ENCODE results near the gene CYP39A1. TPM values are rescaled to one million over a fixed set of nuclear protein-coding genes. Genes with fewer than 3 reads are reported as not detected.
A peak's percentile ranks its signal among the peaks of the same experiment; 100 is the strongest.

Gene CYP39A1
- polyA plus RNA-seq, 1 donor, result 3.4 TPM

DNA sequence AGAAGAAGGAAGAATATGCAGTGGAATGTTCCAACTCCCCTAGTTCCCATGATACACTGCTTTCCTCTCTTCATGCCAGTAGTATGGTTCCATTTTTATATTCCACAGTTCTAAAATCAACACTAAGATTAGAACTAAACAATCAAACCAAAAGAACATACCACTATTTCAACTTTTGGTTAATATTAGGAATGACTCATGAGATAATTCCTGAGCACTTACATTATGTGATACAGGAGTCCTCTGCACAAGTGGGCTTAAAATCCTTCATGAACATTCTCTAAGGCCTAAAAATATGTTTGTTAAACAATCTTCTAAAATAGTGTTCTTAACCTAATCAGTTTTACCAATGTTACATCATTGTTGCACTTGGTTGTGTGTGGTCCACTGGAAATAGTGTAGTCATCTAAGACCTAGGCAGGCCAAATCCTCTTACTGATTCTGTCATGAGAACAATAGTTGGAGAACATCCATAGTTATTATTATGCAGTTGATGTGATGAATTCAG, 131.1 kb downstream of the CYP39A1 start:
- Histone ChIP-seq H3K4me1 (ENCODE audit: control insufficient read depth, insufficient read depth, low read length) (no peaks in the 10 kb centered on the region), H3K9me3 (ENCODE audit: control insufficient read depth, low read depth, low read length) (no peaks in the 10 kb centered on the region), H3K36me3 (ENCODE audit: control insufficient read depth, insufficient read depth, low read length) (no peaks in the 10 kb centered on the region), H3K27ac (ENCODE audit: low read length) (no peak overlapping the region), H3K4me3 (ENCODE audit: low read length) (no peak overlapping the region), H3K27me3 (ENCODE audit: control insufficient read depth, insufficient read depth, low read length) (no peaks in the 10 kb centered on the region)
- no peak for DNase-seq

DNA sequence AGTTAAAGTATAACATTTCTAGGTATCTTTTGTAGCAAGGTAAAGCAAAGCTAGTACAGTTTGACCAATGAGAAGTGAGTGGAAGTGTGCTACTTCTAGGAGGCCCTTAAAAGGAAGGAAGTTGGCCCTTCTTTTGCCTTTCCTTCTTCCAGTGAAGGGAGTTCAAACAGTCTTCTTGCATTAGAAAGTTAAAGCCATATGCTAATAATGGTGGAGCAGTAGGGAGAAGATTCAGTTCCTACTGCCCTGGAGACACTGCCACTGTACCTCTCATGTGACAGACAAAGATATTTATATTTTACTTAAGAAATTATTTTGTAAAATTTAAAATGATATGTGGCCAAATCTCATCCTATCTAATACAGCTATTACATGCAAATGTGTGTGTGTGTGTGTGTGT, 135.4 kb downstream of the CYP39A1 start:
- H3K27ac ChIP-seq (ENCODE audit: low read length), result no peak overlapping the region
- H3K4me1 ChIP-seq (ENCODE audit: control insufficient read depth, insufficient read depth, low read length), result no peaks in the 10 kb centered on the region
- no peaks in the 10 kb centered on the region for H3K36me3 ChIP-seq (ENCODE audit: control insufficient read depth, insufficient read depth, low read length)

DNA sequence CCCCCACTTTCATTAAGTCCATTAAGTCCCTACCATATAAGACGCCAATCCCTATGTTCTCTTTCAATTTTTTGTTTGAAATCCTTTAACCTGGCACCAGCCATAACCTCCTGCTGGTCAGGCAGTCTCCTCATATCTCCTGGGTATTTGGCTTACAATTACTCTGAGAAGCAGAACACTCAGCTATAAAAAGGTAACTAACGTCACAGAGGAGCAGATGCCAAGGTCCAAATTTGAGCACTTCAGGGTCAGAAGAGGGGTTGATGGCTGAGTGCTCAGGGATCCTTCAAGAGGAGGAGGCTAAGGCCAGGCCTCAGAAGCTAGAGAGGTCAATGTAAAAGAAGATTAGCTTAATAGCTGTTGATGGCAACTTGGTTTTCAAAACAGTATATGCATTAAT, 139.1 kb downstream of the CYP39A1 start:
- no peaks in the 10 kb centered on the region for H3K27me3 ChIP-seq (ENCODE audit: control insufficient read depth, insufficient read depth, low read length)
- 100% methylated on average over 1 of the region's 2 CpGs for WGBS (ENCODE audit: insufficient coverage, low lambda C conversion rate)
- H3K4me3 ChIP-seq (ENCODE audit: low read length), result no peak overlapping the region
- H3K9me3 ChIP-seq (ENCODE audit: control insufficient read depth, low read depth, low read length), result no peaks in the 10 kb centered on the region
- no peaks in the 10 kb centered on the region for H3K36me3 ChIP-seq (ENCODE audit: control insufficient read depth, insufficient read depth, low read length)
- H3K4me1 ChIP-seq (ENCODE audit: control insufficient read depth, insufficient read depth, low read length), result no peaks in the 10 kb centered on the region
- H3K27ac ChIP-seq (ENCODE audit: low read length), result no peak overlapping the region
- DNase-seq, result no peak

More for the DNA sequence above, 135.4 kb downstream of the CYP39A1 start:
- Histone ChIP-seq H3K9me3 (ENCODE audit: control insufficient read depth, low read depth, low read length) (no peaks in the 10 kb centered on the region), H3K27me3 (ENCODE audit: control insufficient read depth, insufficient read depth, low read length) (no peaks in the 10 kb centered on the region), H3K4me3 (ENCODE audit: low read length) (no peak overlapping the region)
- DNase-seq, result no peak

DNA sequence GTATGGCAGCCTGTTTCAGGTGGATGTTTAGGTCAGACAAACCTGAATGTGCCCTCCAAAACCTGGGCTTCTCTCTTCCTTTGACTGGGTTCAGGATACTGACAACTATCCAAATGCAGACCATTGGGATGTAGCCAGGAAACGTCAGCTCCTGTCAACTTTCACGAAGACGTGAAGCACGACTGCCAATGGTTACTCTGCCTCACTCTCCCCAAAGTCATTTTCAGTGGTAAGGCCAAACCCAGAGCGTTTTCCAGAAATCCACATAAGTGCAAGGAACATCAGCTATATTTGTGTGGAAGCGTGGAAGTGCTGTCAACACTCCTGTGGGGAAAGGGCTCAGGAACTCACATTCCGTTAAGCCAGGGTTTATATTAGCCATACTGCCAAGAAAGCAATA, 141.3 kb downstream of the CYP39A1 start:
- H3K27me3 ChIP-seq (ENCODE audit: control insufficient read depth, insufficient read depth, low read length), result no peaks in the 10 kb centered on the region
- WGBS (ENCODE audit: insufficient coverage, low lambda C conversion rate), result no CpG with 5 or more reads among the region's 7 CpGs
- no peaks in the 10 kb centered on the region for H3K4me1 ChIP-seq (ENCODE audit: control insufficient read depth, insufficient read depth, low read length)
- DNase-seq, result no peak
- no peak overlapping the region for H3K27ac ChIP-seq (ENCODE audit: low read length)
- no peaks in the 10 kb centered on the region for H3K9me3 ChIP-seq (ENCODE audit: control insufficient read depth, low read depth, low read length)
- H3K36me3 ChIP-seq (ENCODE audit: control insufficient read depth, insufficient read depth, low read length), result no peaks in the 10 kb centered on the region
- no peak overlapping the region for H3K4me3 ChIP-seq (ENCODE audit: low read length)

DNA sequence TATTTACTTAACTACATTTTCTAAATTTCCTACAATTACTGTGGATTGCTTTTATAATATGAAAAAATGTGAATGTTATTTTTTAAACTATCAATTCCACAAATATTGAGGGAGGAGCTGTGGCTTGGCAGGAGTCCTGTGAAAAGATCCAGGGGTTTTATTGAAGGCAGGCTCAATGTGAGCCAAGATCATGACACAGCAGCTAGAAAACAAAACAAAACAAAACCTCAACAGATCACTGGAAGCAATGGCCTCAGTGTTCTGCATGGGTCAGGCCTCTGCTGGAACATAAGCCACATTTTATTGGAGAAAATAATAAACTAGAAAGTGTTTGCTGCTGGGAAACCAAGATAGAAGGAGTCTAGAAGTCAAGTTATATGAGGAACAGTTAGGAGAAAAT, 142.0 kb downstream of the CYP39A1 start:
- Histone ChIP-seq H3K4me1 (ENCODE audit: control insufficient read depth, insufficient read depth, low read length) (no peaks in the 10 kb centered on the region), H3K27ac (ENCODE audit: low read length) (no peak overlapping the region), H3K27me3 (ENCODE audit: control insufficient read depth, insufficient read depth, low read length) (no peaks in the 10 kb centered on the region), H3K9me3 (ENCODE audit: control insufficient read depth, low read depth, low read length) (no peaks in the 10 kb centered on the region), H3K36me3 (ENCODE audit: control insufficient read depth, insufficient read depth, low read length) (no peaks in the 10 kb centered on the region), H3K4me3 (ENCODE audit: low read length) (no peak overlapping the region)
- DNase-seq, result no peak

DNA sequence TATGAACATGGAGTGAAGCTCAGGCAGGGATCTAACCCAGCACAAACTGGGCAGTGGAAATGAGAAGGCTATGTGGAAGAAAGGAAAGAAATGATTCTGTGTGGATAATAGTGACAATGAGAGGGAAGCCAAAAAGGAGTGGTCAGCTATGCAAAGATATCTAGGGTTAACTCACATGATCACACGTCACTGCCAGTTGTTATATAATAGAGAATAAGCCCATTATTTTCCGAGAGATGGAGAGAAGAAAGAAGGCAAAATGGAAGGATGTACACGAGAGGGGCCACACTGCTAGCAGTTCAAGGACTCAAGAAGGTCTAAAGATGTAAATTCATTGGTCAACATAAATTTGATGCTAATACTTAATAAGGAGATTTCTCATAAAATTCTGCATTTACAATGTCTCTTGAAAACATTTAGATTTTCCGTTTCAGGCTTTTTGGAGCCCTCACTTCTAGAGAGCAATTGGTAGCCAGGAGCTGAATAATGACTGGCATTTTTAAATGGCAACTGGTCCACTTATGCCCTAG, 142.6 kb downstream of the CYP39A1 start:
- Histone ChIP-seq H3K9me3 (ENCODE audit: control insufficient read depth, low read depth, low read length) (no peaks in the 10 kb centered on the region), H3K4me3 (ENCODE audit: low read length) (no peak overlapping the region), H3K4me1 (ENCODE audit: control insufficient read depth, insufficient read depth, low read length) (no peaks in the 10 kb centered on the region), H3K27me3 (ENCODE audit: control insufficient read depth, insufficient read depth, low read length) (no peaks in the 10 kb centered on the region), H3K36me3 (ENCODE audit: control insufficient read depth, insufficient read depth, low read length) (no peaks in the 10 kb centered on the region), H3K27ac (ENCODE audit: low read length) (no peak overlapping the region)
- DNase-seq, result no peak
- 60% methylated on average over 1 of the region's 4 CpGs for WGBS (ENCODE audit: insufficient coverage, low lambda C conversion rate)

DNA sequence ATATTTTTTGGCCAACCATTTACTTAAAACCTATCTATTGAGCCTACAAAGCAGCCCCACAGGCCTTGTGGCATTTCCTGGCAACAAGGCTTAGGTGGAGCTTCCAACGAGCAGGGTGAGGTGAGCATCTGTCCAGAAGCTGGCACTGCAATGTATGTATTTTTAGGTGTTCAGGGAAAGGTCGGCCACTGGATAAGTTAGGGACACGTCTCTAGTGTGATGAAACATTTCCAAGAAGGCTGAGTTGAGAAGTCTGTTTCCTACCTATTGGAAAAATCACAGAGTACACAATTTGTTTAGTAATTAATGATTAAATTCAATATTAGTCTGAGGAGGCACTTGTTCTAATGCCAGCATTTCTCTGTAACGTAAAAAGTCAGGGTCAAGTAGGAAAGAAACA, 143.6 kb downstream of the CYP39A1 start:
- no peaks in the 10 kb centered on the region for H3K9me3 ChIP-seq (ENCODE audit: control insufficient read depth, low read depth, low read length)
- no peak overlapping the region for H3K27ac ChIP-seq (ENCODE audit: low read length)
- no peak for DNase-seq
- WGBS (ENCODE audit: insufficient coverage, low lambda C conversion rate), result 100% methylated on average over 1 of the region's 4 CpGs
- no peaks in the 10 kb centered on the region for H3K27me3 ChIP-seq (ENCODE audit: control insufficient read depth, insufficient read depth, low read length)
- H3K4me3 ChIP-seq (ENCODE audit: low read length), result no peak overlapping the region
- no peaks in the 10 kb centered on the region for H3K4me1 ChIP-seq (ENCODE audit: control insufficient read depth, insufficient read depth, low read length)
- H3K36me3 ChIP-seq (ENCODE audit: control insufficient read depth, insufficient read depth, low read length), result no peaks in the 10 kb centered on the region

DNA sequence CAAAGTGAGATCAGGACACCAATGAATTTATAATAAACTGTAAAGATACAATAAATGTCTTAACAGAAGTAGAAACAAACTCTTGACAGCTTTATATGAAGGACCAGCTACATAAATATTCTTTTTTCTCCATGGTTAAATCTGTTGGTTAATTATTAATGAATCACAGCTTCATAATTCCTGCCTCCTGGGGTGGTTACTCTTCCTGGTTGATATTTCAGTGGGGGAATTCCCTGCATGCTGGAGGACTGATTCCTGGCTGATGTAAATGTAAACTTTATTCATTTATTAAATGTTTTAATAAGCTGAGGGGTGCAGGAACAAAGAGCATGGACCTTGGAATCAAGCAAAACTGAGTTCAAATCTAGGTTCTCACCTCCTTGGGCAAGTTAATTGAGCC, 145.2 kb downstream of the CYP39A1 start:
- no peaks in the 10 kb centered on the region for H3K36me3 ChIP-seq (ENCODE audit: control insufficient read depth, insufficient read depth, low read length)
- H3K27ac ChIP-seq (ENCODE audit: low read length), result no peak overlapping the region
- H3K4me3 ChIP-seq (ENCODE audit: low read length), result no peak overlapping the region
- no peaks in the 10 kb centered on the region for H3K4me1 ChIP-seq (ENCODE audit: control insufficient read depth, insufficient read depth, low read length)
- no peaks in the 10 kb centered on the region for H3K9me3 ChIP-seq (ENCODE audit: control insufficient read depth, low read depth, low read length)
- no peaks in the 10 kb centered on the region for H3K27me3 ChIP-seq (ENCODE audit: control insufficient read depth, insufficient read depth, low read length)
- DNase-seq, result no peak

DNA sequence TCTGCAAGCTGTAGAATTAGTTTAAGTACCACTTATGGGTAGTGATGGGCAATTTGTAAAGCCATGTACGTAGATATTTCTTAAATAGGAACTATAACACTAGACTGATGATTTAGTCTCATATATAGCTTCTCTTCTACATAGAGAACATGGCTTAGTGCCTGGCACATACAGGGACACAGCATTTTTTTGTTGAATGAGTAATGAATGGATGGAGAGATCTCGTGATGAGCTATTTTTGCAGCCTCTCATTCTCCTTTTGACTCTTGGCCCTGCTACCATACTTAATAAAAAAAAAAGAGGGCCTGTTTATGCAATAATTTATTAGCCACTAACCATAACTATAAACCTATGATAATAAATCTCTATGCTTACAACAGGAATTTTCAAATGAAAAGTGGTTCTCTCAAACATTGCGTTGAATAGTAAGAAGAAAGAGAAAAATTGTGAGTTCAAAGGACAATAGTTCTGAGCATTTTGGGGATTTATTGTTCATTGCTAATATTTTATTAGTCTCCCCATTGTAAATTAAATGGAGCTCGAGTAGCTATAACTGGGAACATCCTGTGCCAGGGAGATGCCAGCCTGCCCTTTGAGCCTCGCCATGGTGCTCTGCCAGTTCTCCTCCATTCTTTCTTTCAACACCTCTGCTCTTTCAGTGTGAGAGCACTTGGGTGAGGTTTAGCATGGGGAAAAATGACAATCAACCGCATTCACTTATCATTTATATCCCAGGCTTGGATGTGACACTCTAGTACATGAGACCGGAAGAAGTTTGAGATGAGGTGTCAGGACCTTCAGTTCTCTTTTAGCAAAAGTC, 146.7 kb downstream of the CYP39A1 start:
- H3K4me3 ChIP-seq (ENCODE audit: low read length), result no peak overlapping the region
- H3K9me3 ChIP-seq (ENCODE audit: control insufficient read depth, low read depth, low read length), result no peaks in the 10 kb centered on the region
- WGBS (ENCODE audit: insufficient coverage, low lambda C conversion rate), result 100% methylated on average over 1 of the region's 7 CpGs
- no peaks in the 10 kb centered on the region for H3K27me3 ChIP-seq (ENCODE audit: control insufficient read depth, insufficient read depth, low read length)
- no peaks in the 10 kb centered on the region for H3K36me3 ChIP-seq (ENCODE audit: control insufficient read depth, insufficient read depth, low read length)
- no peak for DNase-seq
- H3K27ac ChIP-seq (ENCODE audit: low read length), result no peak overlapping the region
- no peaks in the 10 kb centered on the region for H3K4me1 ChIP-seq (ENCODE audit: control insufficient read depth, insufficient read depth, low read length)

DNA sequence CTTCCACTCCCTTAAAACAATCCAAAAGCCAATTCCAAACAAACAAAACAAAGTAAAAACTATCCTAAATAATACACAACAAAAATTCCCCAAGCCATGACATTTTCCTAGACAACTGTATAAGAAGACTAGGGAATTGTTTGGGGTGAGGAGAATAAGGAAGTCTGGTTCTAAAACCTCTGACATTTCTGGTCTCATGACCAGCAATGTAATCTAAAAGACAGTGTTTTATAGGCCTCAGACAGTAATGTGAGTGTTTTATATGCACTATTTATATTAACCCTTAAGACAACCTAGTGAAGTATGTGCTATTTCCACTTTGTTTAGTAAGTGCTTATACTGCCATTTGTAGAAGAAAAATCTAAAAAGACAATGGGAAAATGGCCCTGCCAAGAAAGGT, 148.4 kb downstream of the CYP39A1 start:
- no peaks in the 10 kb centered on the region for H3K27me3 ChIP-seq (ENCODE audit: control insufficient read depth, insufficient read depth, low read length)
- H3K9me3 ChIP-seq (ENCODE audit: control insufficient read depth, low read depth, low read length), result no peaks in the 10 kb centered on the region
- peak in 1 of 2 donors; percentile 25 for DNase-seq
- no peaks in the 10 kb centered on the region for H3K36me3 ChIP-seq (ENCODE audit: control insufficient read depth, insufficient read depth, low read length)
- H3K4me1 ChIP-seq (ENCODE audit: control insufficient read depth, insufficient read depth, low read length), result no peaks in the 10 kb centered on the region
- no peak overlapping the region for H3K27ac ChIP-seq (ENCODE audit: low read length)
- no peak overlapping the region for H3K4me3 ChIP-seq (ENCODE audit: low read length)

DNA sequence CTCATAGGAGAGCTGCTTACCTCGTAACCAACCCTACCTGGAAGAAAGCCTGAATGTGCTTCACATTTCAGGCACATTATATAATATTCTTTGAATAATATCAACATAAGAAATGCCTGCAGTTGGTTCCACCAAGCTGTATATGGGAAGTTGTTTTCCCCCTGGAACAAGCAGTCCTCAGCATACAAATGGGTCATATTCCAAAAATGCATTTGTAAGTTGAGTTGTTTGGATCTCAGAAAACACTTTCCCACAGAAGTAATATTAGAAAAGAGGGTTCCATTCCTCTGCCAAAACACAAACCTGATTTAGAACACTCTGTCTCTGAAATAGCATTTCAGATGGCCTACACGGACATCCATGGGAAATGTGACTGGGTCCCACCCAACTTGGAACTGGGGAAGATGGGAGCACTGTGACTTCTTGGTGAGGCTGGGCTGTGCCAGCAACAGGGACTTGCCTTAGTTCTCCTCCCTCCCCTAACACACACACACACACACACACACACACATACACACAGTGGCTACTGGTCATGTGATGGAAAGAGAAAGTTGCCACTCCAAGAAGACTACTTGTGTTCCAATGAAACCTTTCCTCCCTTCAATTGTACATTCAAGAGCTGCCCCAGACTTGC, 150.0 kb downstream of the CYP39A1 start:
- Histone ChIP-seq H3K9me3 (ENCODE audit: control insufficient read depth, low read depth, low read length) (no peaks in the 10 kb centered on the region), H3K36me3 (ENCODE audit: control insufficient read depth, insufficient read depth, low read length) (no peaks in the 10 kb centered on the region), H3K4me1 (ENCODE audit: control insufficient read depth, insufficient read depth, low read length) (no peaks in the 10 kb centered on the region), H3K27ac (ENCODE audit: low read length) (no peak overlapping the region), H3K4me3 (ENCODE audit: low read length) (no peak overlapping the region), H3K27me3 (ENCODE audit: control insufficient read depth, insufficient read depth, low read length) (no peaks in the 10 kb centered on the region)
- WGBS (ENCODE audit: insufficient coverage, low lambda C conversion rate), result no CpG with 5 or more reads among the region's 2 CpGs
- no peak for DNase-seq

Measured in large intestine (tissue), 3 donors.